ENCODE measurements around the gene TBX18. TPM values are rescaled to one million over a fixed set of nuclear protein-coding genes. Genes with fewer than 3 reads are reported as not detected.

The TBX18 gene
- total RNA-seq (2014; rRNA removed; shearing (Covaris generic)): 24.9 and 26.8 TPM in 2 replicates

DNA sequence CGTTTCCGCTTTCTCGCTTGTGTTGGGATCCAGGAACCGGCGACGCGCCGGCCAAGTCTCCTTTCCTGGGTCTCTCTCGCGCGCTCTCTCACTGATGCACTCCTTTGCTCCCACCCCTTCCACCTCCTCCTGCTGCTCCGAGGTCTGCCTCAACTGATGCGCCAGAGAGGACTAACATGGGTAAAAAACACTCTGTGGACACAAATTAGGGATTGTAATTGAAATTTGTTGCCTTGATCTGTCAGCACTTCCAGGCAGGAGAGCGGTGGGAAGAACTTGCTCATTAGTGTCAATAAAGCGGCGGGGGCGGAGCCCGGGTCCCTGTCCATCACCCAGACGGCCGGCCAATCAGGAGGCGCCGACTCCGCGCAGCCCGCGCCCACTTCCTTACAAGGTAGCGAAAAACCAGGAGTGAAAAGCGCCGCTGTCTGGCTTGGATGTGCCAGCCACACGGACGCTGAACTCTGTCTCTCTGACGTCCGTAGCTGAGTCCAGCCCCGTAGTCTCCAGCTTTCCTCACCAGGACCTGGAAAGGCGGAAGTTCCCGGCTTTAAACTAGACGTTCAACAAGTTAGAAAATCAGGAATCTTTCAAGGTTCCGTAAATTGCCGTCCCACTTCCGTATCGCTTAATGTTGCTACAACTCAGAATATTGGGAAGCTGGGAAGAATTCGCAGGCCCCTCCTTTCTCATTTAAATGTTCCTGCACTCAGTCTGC is at the start of gene TBX18:
TBX18 (minus strand) TSS at position 267 of the 718 bp plus-strand sequence. CDS start 417 bp downstream, outside the sequence.
- H3K4me1 ChIP-seq: peaks cover 9% of the 10 kb centered on the region
- peaks cover 8% of the 10 kb centered on the region; the same call in 1 of the 2 replicates for H3K36me3 ChIP-seq
- H3K27me3 ChIP-seq: no peaks in the 10 kb centered on the region
- peak within 1 kb of the TSS; percentile 99 for H3K27ac ChIP-seq
- peak; percentile 96 to 97 for DNase-seq
- H3K9me3 ChIP-seq (replicated peaks): no peaks in the 10 kb centered on the region
- peak within 1 kb of the TSS; percentile 91 for H3K4me3 ChIP-seq

- Histone ChIP-seq H3K9me3 (replicated peaks) (no peaks in the 10 kb centered on the region), H3K27me3 (no peaks in the 10 kb centered on the region), H3K27ac (no peak overlapping the region), H3K4me1 (no peaks in the 10 kb centered on the region), H3K4me3 (no peak overlapping the region), H3K36me3 (no peaks in the 10 kb centered on the region)
- no peak for DNase-seq
These were observed 47.0 kb upstream of the TBX18 start for GRCh38 chr6:84811351-84811750.

- Histone ChIP-seq H3K9me3 (replicated peaks) (no peaks in the 10 kb centered on the region), H3K27ac (no peak overlapping the region), H3K27me3 (no peaks in the 10 kb centered on the region), H3K4me1 (no peaks in the 10 kb centered on the region), H3K4me3 (no peak overlapping the region), H3K36me3 (no peaks in the 10 kb centered on the region)
- DNase-seq: no peak
These were observed 45.1 kb upstream of the TBX18 start for GRCh38 chr6:84809455-84809854.

GRCh38 chr6:84808491-84809061 is 44.2 kb upstream of the TBX18 start:
- DNase-seq: no peak
- Histone ChIP-seq H3K9me3 (replicated peaks) (no peaks in the 10 kb centered on the region), H3K4me1 (no peaks in the 10 kb centered on the region), H3K27ac (no peak overlapping the region), H3K4me3 (no peak overlapping the region), H3K36me3 (no peaks in the 10 kb centered on the region), H3K27me3 (no peaks in the 10 kb centered on the region)

- Histone ChIP-seq H3K4me1 (no peaks in the 10 kb centered on the region), H3K27ac (no peak overlapping the region), H3K4me3 (no peak overlapping the region), H3K36me3 (no peaks in the 10 kb centered on the region), H3K27me3 (no peaks in the 10 kb centered on the region), H3K9me3 (replicated peaks) (no peaks in the 10 kb centered on the region)
- DNase-seq: no peak
These were observed 40.7 kb upstream of the TBX18 start for GRCh38 chr6:84805145-84805544.

DNA sequence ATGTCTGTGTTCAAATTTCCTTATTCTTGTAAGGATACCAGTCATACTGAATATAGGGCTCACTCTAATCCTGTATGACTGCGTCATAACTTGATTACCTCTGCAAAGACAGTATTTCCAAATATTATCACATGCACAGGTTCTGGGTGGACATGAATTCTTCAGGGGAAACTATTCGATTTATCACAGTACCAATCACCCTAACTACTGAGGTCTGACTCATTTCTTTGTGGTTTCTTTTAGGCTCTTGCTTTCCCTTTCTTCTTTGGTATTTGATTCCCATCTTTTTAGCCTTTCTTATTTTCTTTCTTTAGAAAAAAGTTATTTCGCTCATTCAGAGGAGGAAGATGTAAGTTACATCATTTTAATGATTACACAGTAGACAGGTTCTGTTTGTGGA is 40.3 kb upstream of the TBX18 start:
- Histone ChIP-seq H3K4me3 (no peak overlapping the region), H3K9me3 (replicated peaks) (no peaks in the 10 kb centered on the region), H3K27me3 (no peaks in the 10 kb centered on the region), H3K36me3 (no peaks in the 10 kb centered on the region), H3K4me1 (no peaks in the 10 kb centered on the region), H3K27ac (no peak overlapping the region)
- no peak for DNase-seq

DNA sequence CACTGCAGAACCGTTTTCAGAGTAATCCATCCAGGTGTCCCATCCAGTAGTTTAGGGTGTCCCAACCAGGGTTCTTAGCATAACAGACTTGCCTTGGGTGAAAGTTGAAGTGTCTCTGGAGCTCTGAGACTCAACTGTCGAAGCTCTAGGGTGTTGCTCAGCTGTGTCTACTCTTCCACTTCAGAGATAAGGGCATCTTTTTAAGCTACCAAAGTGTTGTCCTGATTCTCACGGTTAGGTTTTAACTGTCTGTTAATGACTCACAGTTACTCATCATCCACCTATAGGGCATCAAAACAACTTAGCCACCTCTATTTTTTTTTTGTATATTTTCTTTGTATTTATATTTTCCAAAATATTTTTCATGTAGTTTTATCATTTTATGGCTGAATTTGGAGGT is 36.9 kb upstream of the TBX18 start:
- no peaks in the 10 kb centered on the region for H3K36me3 ChIP-seq
- H3K27ac ChIP-seq: no peak overlapping the region
- H3K9me3 ChIP-seq (replicated peaks): no peaks in the 10 kb centered on the region
- H3K27me3 ChIP-seq: no peaks in the 10 kb centered on the region
- no peak for DNase-seq
- no peaks in the 10 kb centered on the region for H3K4me1 ChIP-seq
- H3K4me3 ChIP-seq: no peak overlapping the region

- Histone ChIP-seq H3K27ac (no peak overlapping the region), H3K9me3 (replicated peaks) (no peaks in the 10 kb centered on the region), H3K4me3 (no peak overlapping the region), H3K36me3 (no peaks in the 10 kb centered on the region), H3K4me1 (no peaks in the 10 kb centered on the region), H3K27me3 (no peaks in the 10 kb centered on the region)
- peak in 1 of 2 experiments; percentile 21 for DNase-seq
These were observed 33.9 kb upstream of the TBX18 start for GRCh38 chr6:84798257-84798656.

DNA sequence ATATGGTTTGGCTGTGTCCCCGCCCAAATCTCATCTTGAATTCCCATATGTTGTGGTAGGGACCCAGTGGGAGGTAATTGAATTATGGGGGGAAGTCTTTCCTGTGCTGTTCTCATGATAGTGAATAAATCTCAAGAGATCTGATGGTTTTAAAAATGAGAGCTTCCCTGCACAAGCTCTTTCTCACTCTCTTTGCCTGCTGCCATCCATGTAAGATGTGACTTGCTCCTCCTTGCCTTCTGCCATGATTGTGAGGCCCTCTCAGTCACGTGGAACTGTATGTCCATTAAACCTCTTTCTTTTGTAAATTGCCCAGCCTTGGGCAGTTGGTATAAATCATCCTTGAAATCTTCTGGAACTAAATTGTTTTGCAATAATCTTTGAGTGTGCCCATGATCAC is 31.9 kb upstream of the TBX18 start:
- no peaks in the 10 kb centered on the region for H3K36me3 ChIP-seq
- no peak for DNase-seq
- H3K27me3 ChIP-seq: no peaks in the 10 kb centered on the region
- H3K27ac ChIP-seq: no peak overlapping the region
- H3K9me3 ChIP-seq (replicated peaks): no peaks in the 10 kb centered on the region
- no peak overlapping the region for H3K4me3 ChIP-seq
- no peaks in the 10 kb centered on the region for H3K4me1 ChIP-seq

DNA sequence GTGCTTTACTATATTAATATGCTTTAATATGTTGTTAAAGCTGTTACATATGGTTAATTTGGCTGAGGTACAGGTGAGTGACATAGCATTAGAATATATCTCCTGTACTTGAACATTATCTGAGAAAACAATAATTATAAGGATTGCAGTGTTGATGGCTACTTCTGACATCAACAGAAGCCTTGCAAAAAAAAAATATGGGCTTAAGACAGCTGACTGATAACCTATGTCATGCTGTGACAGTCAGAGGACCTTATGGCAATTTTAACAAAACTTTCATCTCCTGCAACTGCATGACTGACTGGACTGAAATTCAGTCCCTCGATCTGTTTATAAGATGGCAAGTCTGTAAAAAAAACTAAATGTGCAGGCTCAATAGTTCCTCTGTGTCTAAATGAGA is 27.5 kb upstream of the TBX18 start:
- Histone ChIP-seq H3K36me3 (no peaks in the 10 kb centered on the region), H3K4me1 (no peaks in the 10 kb centered on the region), H3K4me3 (no peak overlapping the region), H3K27me3 (no peaks in the 10 kb centered on the region), H3K27ac (no peak overlapping the region), H3K9me3 (replicated peaks) (no peaks in the 10 kb centered on the region)
- DNase-seq: no peak

DNA sequence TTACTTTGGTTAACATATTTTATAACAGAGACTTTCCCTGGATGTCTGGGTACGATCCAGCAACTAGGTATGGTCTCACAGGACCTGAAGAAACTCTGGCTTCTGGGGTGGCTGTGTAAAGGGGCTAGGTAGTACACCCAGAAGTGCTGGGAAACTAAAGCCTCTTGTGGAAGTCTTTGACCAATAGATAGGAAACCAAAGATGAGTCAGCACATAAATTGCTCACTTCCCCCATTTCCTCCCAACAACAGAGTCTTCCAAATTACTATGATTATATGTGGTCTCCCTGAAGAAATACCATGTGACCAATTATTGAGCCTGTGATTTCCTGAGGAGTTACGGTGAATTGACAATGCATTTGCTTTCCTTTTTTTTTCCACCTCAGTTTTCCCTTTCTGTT is 26.8 kb upstream of the TBX18 start:
- Histone ChIP-seq H3K36me3 (no peaks in the 10 kb centered on the region), H3K9me3 (replicated peaks) (no peaks in the 10 kb centered on the region), H3K4me3 (no peak overlapping the region), H3K27me3 (no peaks in the 10 kb centered on the region), H3K4me1 (no peaks in the 10 kb centered on the region), H3K27ac (no peak overlapping the region)
- DNase-seq: peak in 1 of 2 experiments; percentile 13

GRCh38 chr6:84789170-84789569 is 24.8 kb upstream of the TBX18 start:
- H3K27me3 ChIP-seq: no peaks in the 10 kb centered on the region
- no peak overlapping the region for H3K4me3 ChIP-seq
- no peaks in the 10 kb centered on the region for H3K4me1 ChIP-seq
- no peak overlapping the region for H3K27ac ChIP-seq
- no peak for DNase-seq
- no peaks in the 10 kb centered on the region for H3K36me3 ChIP-seq
- no peaks in the 10 kb centered on the region for H3K9me3 ChIP-seq (replicated peaks)

GRCh38 chr6:84788689-84789088 is 24.3 kb upstream of the TBX18 start:
- H3K4me3 ChIP-seq: no peak overlapping the region
- DNase-seq: no peak
- H3K27me3 ChIP-seq: no peaks in the 10 kb centered on the region
- H3K36me3 ChIP-seq: no peaks in the 10 kb centered on the region
- H3K27ac ChIP-seq: no peak overlapping the region
- no peaks in the 10 kb centered on the region for H3K4me1 ChIP-seq
- H3K9me3 ChIP-seq (replicated peaks): no peaks in the 10 kb centered on the region

GRCh38 chr6:84785671-84786070 is 21.3 kb upstream of the TBX18 start:
- DNase-seq: no peak

GRCh38 chr6:84779917-84780316 is 15.5 kb upstream of the TBX18 start:
- Histone ChIP-seq H3K9me3 (replicated peaks) (no peaks in the 10 kb centered on the region), H3K36me3 (no peaks in the 10 kb centered on the region), H3K27ac (no peak overlapping the region), H3K4me1 (no peaks in the 10 kb centered on the region), H3K27me3 (no peaks in the 10 kb centered on the region; the same call in 1 of the 2 replicates), H3K4me3 (no peak overlapping the region)
- DNase-seq: no peak

More at GRCh38 chr6:84785671-84786070, 21.3 kb upstream of the TBX18 start:
- no peak overlapping the region for H3K27ac ChIP-seq
- no peaks in the 10 kb centered on the region for H3K36me3 ChIP-seq
- no peak overlapping the region for H3K4me3 ChIP-seq
- H3K4me1 ChIP-seq: no peaks in the 10 kb centered on the region
- H3K9me3 ChIP-seq (replicated peaks): no peaks in the 10 kb centered on the region
- no peaks in the 10 kb centered on the region for H3K27me3 ChIP-seq

- DNase-seq: no peak
- H3K27me3 ChIP-seq: no peaks in the 10 kb centered on the region; the same call in 1 of the 2 replicates
- H3K9me3 ChIP-seq (replicated peaks): no peaks in the 10 kb centered on the region
- H3K4me3 ChIP-seq: no peak overlapping the region
- no peaks in the 10 kb centered on the region for H3K36me3 ChIP-seq
- H3K4me1 ChIP-seq: no peaks in the 10 kb centered on the region
- H3K27ac ChIP-seq: no peak overlapping the region
These were observed 15.0 kb upstream of the TBX18 start for GRCh38 chr6:84779380-84779779.
